NCI-H1436 treated with DMSO at 0.1 percent for 48 hours (cell line): ENCODE results near the gene NYAP2.

Experiments used
- DNase-seq: peaks from one replicate; lab custom pipeline; 2025; lab: John Stamatoyannopoulos, UW

Gene NYAP2

GRCh38 chr2:225484751-225485150 is 85.2 kb downstream of the NYAP2 start:
- no peak for DNase-seq

- no peak for DNase-seq
These were observed 86.7 kb downstream of the NYAP2 start for GRCh38 chr2:225486236-225486635.

GRCh38 chr2:225487878-225488416 is 88.4 kb downstream of the NYAP2 start:
- DNase-seq, result no peak

- DNase-seq, result no peak
These were observed 89.2 kb downstream of the NYAP2 start for GRCh38 chr2:225488743-225489142.

GRCh38 chr2:225493420-225494099 is 94.0 kb downstream of the NYAP2 start:
- no peak for DNase-seq

GRCh38 chr2:225494100-225494459 is 94.6 kb downstream of the NYAP2 start:
- DNase-seq, result no peak

- no peak for DNase-seq
These were observed 96.2 kb downstream of the NYAP2 start for GRCh38 chr2:225495706-225496105.

GRCh38 chr2:225496568-225496967 is 97.1 kb downstream of the NYAP2 start:
- DNase-seq, result no peak

GRCh38 chr2:225497166-225497565 is 97.7 kb downstream of the NYAP2 start:
- no peak for DNase-seq

- no peak for DNase-seq
These were observed 101.5 kb downstream of the NYAP2 start for GRCh38 chr2:225501022-225501421.

- DNase-seq, result no peak
These were observed 103.5 kb downstream of the NYAP2 start for GRCh38 chr2:225502971-225503370.

GRCh38 chr2:225510796-225511195 is 111.3 kb downstream of the NYAP2 start:
- DNase-seq, result no peak

- DNase-seq, result no peak
These were observed 113.0 kb downstream of the NYAP2 start for GRCh38 chr2:225512469-225512868.

- DNase-seq, result no peak
These were observed 113.5 kb downstream of the NYAP2 start for GRCh38 chr2:225512876-225513540.

GRCh38 chr2:225515033-225515432 is 115.5 kb downstream of the NYAP2 start:
- DNase-seq, result no peak

- DNase-seq, result no peak
These were observed 127.4 kb downstream of the NYAP2 start for GRCh38 chr2:225526760-225527390.

GRCh38 chr2:225531559-225531958 is 132.0 kb downstream of the NYAP2 start:
- peak; percentile 70 for DNase-seq

- no peak for DNase-seq
These were observed 132.6 kb downstream of the NYAP2 start for GRCh38 chr2:225532096-225532495.

- DNase-seq, result no peak
These were observed 134.5 kb downstream of the NYAP2 start for GRCh38 chr2:225534037-225534436.

- DNase-seq, result no peak
These were observed 135.2 kb downstream of the NYAP2 start for GRCh38 chr2:225534697-225535096.

GRCh38 chr2:225536036-225536435 is 136.5 kb downstream of the NYAP2 start:
- DNase-seq, result no peak

GRCh38 chr2:225543626-225544025 is 144.1 kb downstream of the NYAP2 start:
- DNase-seq, result no peak

- no peak for DNase-seq
These were observed 157.0 kb downstream of the NYAP2 start for GRCh38 chr2:225556461-225556860.
